MM.1S (cell line): ENCODE results near the gene CHRNB1.

Experiments
- CTCF ChIP-seq: fragments of 300-600 bp; sonication (generic); IDR thresholded peaks from 2 replicates; pipeline ENCODE4 v1.5.1; 2016; ENCODE audit warnings: antibody characterized with exemption, low read length, mixed read lengths
- EZH2 ChIP-seq: fragments of 300-600 bp; sonication (generic); optimal IDR thresholded peaks from 2 replicates; pipeline ENCODE3; 2017; ENCODE audit warnings: low read depth, mild to moderate bottlenecking, antibody characterized with exemption, low read length, mixed read lengths
- EZH2phosphoT487 ChIP-seq: fragments of 300-600 bp; sonication (generic); IDR thresholded peaks from 2 replicates; pipeline ENCODE4 v1.6.1; 2018; ENCODE audit warnings: antibody characterized with exemption, low read length

GRCh38 chr17:7459961-7460545 is 15.2 kb downstream of the CHRNB1 start:
- TF ChIP-seq CTCF: no peak
- TF ChIP-seq EZH2: no peak
- no peak for TF ChIP-seq EZH2phosphoT487
